GM19395 (cell line): Measurements from ENCODE around the gene COQ4.
A peak's percentile ranks its signal among the peaks of the same experiment; 100 is the strongest.
"Not testable (repeated sequence)": the region's sequence is repeated elsewhere in the genome, so short reads cannot be mapped to it uniquely, and the experiment has no call there.

Experiments
- ATAC-seq: cut with Tn5 transposase; IDR thresholded peaks from one replicate; pipeline ENCODE4 v1.9.1; 2021; ENCODE audit warnings: mild to moderate bottlenecking, moderate library complexity; ENCODE audit not compliant: unreplicated experiment

The COQ4 gene

DNA sequence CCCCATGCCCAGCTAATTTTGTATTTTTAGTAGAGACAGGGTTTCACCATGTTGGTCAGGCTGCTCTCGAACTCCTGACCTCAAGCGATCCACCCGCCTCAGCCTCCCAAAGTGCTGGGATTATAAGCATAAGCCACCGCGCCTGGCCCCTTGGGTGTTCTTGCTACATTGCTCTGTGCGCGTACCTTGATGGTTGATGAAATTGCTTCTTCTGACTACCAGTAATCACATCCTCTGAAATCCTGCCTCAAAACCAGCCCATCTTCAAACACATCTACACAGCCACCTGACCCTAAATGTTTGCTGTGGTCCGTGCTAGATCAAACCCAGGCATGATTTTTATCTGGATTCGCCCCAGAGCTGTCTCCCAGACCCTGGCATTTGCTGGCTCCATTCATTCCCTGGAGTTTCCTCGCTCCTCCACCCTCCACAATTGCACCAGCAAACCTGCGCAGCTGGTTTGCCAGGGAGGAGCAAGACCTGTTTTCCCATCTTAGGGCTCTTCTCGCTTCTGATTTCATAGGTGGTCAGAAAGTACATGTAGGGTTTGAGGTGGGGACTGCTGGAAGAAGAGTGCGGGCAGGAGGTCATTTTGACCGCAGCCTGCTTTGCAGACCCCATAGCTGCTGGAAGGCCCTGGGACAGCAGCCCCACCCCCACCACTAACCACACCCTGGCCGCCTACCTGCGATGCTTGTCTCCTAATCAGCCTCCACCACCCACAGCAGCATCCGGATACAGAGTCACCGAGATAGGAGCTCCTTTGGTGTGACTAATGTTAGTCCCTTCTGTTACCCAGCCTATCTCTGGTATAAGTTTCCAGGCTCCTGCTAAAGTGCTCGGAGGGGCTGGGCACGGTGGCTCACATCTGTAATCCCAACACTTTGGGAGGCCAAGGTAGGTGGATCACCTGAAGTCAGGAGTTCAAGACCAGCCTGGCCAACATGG is 23.8 kb upstream of the COQ4 start:
- ATAC-seq = no peak

DNA sequence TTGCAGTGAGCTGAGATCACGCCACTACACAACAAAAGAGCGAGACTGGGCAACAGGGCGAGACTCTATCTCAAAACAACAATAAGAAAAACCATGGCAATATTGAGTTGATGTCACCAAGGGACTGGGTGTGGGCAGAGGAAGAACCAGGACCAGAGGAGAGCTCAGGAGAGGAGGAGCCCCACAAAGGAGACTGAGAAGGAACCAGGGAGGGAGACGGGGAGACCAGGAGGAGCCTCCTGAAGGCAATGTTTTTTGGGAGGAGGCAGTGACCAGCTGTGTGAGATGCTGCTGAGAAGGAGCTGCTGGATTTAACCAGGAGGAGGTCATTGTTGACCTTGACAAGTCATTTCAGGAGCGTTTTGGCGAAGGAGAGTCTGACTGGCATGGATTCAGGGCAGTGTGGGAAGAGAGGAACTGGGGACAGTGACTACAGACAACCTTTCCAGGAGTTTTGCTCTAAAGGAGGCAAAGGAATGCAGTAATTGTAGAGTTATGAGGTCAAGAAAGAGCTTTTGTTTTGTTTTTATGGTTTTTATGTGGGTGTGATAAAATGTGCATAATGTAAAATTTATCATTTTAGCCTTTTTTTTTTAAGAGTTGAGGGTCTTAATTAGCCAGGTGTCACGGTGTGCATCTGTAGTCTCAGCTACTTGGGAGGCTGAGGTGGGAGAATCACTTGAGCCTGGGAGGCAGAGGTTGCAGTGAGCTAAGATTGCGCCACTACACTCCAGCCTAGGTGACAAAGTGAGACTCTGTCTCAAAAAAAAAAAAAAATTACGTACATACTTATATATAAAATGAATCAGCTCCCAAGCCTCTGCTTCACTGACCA is 18.3 kb upstream of the COQ4 start:
- ATAC-seq = no peak

DNA sequence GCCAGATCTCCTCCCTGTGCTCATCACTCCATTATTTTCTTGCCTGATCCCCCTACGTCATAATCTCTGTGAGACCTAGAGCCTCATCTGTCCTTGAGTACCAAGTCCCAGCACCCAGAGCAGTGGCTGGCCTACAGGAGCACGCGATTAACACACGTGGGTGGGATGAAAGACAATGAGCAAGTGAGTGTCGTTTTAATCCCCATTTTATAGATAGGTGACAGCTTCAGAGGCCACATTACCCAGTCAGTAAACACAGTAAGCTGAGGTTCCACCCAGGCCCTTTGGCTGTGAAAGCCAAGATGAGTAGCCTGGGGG is 17.7 kb upstream of the COQ4 start:
- no peak for ATAC-seq

DNA sequence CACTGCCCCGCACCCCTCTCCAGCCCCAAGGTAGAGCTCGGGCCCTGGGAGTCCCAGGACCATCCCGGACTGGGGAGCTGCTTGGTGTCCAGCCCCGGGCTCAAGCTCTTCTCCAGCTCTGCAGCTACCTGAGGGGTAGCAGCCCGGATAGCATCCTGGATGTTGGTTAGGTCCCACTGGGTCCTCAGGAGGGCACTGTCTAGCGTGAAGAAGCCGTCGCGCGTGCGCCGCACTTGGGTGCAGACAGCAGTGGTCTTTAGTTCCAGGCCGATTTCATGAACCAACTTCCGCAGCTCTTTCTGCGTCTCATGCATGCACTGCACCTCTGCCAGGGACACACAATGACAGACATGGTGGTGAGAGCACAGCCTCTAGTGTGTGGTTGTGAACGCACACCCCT is 13.1 kb upstream of the COQ4 start:
- ATAC-seq = no peak

DNA sequence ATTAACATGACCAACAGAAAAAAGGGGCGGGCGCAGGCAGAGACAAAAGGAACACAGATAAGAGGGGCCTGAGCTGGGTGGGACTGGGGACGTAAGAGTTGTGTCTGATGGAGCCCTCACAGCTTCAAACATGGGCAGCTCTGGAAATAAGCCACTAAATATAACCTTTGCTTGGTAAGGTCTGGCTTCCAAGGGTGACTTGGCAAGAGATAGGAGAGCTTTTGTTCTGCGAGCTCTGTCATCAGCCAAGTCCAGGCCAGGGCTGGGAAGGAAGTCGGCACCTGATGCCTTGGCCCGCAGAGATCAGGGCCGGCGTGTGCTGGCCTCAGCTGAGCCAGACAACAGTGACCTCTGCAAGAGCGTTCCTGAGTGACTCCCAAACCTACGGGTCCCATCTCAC is 12.2 kb upstream of the COQ4 start:
- no peak for ATAC-seq

DNA sequence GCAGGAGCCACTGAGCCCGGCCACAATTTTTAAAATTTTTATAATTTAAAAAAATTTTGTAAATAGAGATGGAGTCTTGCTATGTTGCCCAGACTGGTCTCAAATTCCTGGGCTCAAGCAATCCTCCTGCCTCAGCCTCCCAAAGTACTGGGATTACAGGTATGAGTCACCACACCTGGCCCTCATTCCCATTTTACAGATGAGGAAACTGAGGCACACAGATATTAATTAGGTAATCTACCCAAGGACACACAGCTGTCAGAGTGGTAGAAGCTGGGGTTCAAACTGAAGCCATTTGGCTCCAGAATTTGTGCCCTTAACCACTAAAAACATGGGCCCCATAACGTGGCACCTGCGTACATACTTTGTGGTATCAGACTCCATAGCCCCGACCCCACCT is 7.9 kb upstream of the COQ4 start:
- no peak for ATAC-seq

DNA sequence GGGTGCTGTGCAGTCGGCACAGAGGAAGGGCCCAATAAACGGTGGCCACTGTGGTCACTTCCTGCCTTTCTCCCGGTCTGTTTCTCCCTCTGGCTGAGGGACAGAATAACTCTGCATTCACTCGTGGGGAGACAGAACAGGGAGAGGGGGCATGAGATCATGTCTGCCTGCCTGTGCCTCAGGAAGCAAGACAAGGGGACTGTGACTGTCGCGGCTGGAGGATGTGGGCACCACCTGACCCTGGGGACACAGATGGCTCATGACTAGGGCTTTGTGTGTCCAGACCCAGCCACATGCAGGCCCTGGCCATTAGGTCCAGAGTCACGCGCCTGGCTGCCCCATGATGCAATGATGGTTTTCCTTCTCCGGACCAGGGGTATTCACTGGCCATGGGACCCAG is 6.2 kb upstream of the COQ4 start:
- ATAC-seq = no peak

DNA sequence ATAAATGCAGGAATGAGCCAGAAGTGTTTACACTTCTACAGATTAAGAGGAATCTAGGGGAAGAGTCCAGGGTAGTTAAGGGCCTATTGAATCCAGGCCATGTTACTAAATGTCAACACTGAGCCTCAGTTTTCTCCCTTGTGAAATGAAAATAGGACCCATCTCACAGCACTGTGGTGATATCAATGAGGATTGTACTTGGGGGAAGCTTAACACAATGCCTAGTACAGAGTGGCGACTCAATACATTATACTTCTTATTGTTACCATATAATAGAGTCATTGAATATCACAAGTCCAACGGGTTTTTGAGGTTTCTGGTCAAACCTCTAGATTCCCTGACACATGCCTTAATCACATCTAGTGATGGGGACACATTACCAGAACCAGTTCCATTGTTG is 5.0 kb upstream of the COQ4 start:
- ATAC-seq = no peak

DNA sequence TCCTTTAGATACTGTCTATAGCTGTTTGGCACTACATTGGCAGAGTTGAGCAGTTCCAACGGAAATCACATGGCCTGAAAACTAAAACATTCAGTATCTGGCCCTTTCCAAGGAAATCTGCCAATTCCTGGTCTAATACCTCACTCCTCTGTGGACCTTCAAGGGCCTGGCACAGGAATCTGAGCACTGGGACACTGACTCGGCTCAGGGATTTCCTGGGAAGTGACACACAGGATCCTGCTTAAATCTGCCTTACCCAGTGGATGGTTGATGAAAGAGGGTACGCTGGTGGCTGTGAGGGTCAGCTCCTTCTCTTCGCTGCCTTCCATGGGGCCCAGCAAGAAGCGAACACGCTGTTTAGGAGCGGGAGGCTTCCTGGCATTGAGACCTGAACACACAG is 1.3 kb upstream of the COQ4 start:
- ATAC-seq = no peak

DNA sequence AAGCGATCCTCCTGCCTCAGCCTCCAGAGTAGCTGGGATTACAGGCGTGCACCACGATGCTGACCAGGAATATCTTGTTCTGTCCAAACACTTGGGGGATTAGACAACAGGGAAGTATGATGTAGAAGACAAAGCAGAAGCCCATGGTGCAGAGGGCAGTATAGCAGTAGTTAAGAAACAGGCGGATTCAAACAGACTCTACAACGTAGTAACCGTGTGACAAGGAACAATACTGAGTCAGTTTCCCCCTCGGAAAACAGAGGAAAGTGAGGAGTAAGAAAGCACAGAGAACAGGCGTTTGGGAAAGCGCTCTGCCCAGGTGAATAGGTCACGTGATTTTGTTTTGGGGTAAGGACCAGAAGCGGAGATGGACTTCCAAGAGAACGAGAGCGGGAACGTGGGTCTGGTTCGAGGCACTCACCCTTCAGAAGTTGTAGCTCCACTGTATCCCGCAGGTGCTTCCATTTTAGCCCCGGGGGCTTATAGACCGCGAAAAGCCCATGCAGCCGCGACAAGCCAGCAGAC is 698 bp upstream of the COQ4 start:
- peak; percentile 6 for ATAC-seq

DNA sequence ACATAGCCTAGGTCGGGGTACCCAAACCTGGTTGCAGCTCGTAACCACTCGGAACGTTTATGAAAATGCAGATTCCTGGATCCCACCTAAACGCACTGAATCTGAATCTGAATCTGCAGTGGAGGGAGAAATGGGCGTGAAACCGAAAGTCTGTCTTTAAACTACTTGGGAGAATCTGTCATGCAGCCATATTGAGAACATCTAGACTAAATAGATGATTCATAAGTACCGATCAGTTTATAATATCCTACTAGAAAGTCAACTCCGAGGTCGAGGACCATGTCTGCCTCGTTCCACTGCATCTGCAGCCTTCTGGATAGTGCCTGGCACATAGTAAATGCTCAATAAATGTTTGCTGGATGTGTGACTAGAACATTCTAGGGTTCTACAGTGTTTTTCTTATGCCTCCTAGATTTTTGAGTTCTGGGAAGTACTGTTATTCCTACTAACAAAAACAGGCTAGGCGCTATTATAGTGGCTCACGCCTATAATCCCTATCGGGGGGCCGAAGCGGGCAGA is 632 bp downstream of the COQ4 start:
- ATAC-seq = no peak

DNA sequence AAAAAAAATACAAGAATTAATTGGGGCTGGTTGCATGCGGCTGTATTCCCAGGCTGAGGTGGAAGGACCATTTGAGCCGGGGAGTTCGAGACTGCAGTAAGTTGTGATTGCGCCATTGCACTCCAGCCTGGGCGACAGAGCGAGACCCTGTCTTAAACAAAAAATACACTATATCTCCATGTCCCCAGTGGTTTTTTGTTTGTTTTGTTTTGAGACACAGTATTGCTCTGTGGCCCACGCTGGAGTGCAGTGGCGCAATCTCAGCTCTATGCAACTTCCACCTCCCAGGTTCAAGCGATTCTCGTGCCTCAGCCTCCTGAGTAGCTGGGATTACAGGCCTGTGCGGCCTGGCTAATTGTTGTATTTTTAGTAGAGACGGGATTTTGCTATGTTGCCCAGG is 1.2 kb downstream of the COQ4 start:
- ATAC-seq = no peak

DNA sequence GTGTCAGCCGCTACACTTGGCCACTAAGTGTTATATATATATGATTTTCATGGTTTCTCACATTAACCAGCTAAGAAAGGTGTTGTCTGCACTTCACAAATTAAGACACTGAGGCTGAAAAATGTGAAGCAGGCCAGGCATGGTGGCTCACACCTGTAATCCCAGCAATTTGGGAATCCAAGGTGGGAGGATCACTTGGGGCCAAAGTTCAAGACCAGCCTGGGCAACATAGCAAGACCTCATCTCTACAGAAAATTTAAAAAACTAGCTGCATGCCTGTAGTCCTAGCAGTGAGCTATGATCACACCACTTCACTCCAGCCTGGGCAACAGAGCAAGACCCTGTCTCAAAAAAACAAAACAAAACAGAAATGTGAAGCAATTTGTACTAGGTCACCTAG is 1.8 kb downstream of the COQ4 start:
- ATAC-seq = no peak

DNA sequence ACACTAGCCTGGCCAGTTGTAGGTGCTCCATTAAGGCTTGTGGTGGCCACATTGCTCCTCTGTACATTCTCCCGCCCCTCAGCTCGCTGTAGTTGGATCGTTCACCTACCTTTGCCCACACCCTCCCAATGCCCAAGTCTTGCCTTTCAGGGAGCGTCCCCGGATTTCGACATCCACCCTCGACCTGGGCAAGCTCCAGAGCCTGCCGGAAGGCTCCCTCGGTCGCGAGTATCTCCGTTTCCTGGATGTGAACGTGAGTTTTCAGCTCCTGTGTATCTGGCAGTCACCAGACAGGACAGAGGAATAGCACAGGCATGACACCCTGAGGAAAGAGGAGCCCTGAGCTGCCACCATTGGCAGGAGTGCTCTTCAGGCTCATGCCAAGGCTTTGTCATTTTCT is 3.0 kb downstream of the COQ4 start:
- ATAC-seq = no peak

DNA sequence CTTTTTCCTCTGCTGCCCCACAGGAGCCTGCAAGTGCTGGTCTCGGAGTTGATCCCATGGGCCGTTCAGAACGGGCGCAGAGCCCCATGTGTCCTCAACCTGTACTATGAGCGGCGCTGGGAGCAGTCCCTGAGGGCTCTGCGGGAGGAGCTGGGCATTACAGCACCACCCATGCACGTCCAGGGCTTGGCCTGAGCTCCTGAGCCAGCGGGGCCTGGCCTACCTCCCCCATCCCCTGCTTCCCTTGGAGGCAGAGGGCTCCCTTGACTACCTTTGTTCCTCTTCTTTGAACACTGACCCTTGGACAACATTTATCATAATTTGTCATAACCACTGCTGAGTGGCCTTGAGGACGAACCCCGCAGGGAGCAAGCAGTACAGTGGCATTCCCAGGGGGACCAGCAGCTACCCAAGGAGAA is 10.8 kb downstream of the COQ4 start:
- ATAC-seq = no peak

DNA sequence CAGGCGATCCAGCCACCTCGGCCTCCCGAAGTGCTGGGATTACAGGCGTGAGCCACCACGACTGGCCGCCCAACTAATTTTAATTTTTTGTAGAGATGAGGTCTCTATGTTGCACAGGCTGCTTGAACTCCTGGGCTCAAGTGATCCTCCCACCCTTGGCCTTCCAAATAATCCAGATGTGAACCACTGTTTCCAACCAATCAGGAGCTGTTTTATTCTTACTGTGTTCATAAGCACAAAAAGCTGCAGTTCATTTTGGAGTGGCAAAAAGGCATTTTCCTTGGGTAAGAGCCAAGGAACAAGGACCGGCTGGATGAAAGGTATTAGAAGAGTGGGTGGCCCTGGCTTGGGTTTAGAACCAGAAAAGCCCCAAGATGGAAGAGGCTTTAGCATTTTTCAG is 12.5 kb downstream of the COQ4 start:
- ATAC-seq = no peak

DNA sequence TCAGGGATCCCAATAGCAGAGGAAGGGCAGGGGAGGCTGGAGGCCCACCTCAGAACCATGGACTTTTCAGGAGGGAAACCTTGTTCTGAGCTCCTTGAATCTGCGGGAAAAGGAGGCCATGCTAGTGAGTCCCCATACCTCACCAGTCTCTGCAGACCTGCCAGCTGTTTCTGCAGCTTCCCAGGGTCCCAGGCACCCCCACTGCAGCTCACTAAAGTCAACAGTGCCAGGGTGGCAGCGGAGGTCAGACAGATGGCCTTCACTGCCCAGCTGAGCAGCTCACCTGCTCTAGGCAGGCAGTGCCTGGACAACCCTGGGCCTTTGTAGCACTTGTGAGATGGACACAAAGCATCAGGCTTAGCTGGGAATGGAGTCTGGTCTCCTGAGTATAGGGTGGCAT is 13.3 kb downstream of the COQ4 start:
- ATAC-seq = no peak

DNA sequence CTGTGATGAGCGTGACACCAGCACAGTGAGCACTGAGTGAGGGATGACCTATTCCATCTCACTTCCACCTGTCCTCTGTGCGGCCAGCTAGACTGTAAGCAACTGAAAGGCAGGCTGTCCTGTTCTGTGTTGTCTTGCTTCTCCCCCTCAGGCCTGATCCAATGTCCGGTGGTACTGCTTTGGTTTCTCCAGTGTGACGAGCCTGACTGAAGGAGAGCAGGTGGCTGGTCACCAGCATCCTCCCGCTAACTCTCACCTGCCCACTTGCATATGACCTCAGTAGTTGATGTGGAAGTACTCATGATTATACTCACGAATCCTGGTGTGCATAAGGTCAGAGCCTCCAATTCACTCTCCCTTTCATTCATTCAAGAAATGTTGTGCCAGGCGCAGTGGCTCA is 15.3 kb downstream of the COQ4 start:
- ATAC-seq = no peak

DNA sequence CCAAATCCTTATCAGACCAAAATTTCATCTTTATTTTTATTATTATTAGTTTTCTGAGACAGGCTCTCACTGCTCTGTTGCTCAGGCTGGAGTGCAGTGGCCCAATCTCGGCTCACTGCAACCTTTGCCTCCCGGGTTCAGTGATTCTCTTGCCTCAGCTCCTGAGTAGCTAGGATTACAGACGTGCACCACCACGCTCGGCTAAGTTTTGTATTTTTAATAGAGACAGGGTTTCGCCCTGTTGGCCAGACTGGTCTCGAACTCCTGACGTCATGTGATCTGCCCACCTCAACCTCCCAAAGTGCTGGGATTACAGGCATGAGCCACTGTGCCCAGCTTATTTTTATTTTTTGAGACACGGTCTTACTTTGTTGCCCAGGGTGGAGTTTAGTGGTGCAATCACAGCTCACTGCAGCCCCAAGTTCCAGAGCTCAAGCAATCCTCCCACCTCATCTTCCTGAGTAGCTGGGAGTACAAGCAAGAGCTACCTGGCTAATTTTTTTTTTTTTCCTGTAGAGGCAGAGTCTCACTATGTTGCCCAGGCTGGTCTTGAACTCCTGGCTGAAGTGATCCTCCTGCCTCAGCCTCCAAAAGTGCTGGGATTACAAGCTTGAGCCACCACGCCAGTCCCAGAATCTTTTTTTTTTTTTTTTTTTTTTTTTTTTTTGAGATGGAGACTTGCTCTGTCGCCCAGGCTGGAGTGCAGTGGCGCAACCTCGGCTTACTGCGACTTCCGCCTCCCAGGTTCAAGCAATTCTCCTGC is 16.4 kb downstream of the COQ4 start:
- not testable (repeated sequence) for ATAC-seq

DNA sequence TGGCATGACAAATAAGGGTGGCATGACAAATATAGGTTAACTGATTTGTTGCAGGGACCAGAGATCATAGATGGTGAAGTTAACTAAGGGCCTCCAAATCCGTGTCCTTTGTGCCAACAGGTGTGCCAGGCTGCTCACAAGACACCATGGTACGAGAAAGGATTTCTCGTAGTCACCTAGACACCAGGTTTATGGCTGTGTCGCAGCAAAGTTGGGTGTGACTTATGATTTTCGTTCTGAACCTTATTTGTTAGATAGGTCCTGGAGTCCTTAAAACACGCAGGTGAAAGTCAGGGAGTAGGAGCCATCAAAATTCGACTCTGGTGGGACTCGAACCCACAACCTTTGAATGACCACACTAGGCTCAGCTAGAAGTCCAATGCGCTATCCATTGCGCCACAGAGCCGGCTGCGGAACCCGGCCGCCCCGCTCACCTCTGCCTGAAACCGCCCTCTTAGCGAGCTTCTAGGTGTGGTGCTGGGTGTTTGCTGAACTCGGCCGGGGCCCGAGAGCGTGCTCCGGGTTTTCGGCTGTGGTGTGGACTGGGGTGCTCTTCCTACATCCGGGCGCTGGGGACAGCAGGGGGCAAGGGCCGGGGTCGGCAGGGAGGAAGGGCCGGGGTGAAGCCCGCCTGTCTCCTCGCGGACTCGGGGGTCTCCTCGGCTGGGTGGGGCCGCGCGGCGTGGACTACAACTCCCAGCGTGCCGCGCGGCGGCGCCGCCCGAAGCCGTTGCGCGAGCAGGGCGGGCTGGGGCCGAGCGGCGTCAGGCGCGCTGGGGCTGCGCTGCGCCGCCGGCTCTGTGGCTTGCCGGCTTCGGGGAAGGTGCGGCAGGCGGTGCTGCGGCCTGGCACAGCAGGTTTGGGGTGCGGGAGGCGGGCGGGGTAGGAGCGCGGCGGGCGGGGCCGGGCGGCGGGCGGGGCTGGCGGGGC is 17.4 kb downstream of the COQ4 start, which contains the start of gene SLC27A4:
Gene SLC27A4, plus strand, starts transcription at position 767 of the 930 bp plus-strand sequence. CDS start 2,606 bp downstream, outside the sequence.
- ATAC-seq = peak; percentile 78
